H1 (cell line): ENCODE measurements around the gene OR2A2. TPM values are rescaled to one million over a fixed set of nuclear protein-coding genes. Genes with fewer than 3 reads are reported as not detected.

Source experiments
- CTCF ChIP-seq, 3 experiments: IDR thresholded peaks; 1 replicate in 2 of 3; 2 replicates in 1 of 3; pipeline versions ENCODE4 v1.5.1 to v1.6.1; 2011; ENCODE audit warnings: low read length in 3 of 3, mild to moderate bottlenecking in 3 of 3, inconsistent platforms in 2 of 3, low read depth in 1 of 3, moderate library complexity in 1 of 3; ENCODE audit not compliant: insufficient read depth in 1 of 3; ENCODE audit errors: control extremely low read depth in 1 of 3
- HDAC6 ChIP-seq: IDR thresholded peaks from one replicate; pipeline ENCODE4 v1.7.1; 2012; ENCODE audit warnings: low read depth, mild to moderate bottlenecking, inconsistent platforms, low read length, moderate library complexity
- RAD21 ChIP-seq, 2 experiments: IDR thresholded peaks in 1 of 2; conservative IDR thresholded peaks in 1 of 2; 2 replicates each; pipeline ENCODE4 v1.6.1; 2011; ENCODE audit warnings: low read depth in 2 of 2, low read length in 2 of 2, improper control_type of control experiment in 1 of 2, inconsistent platforms in 1 of 2, mild to moderate bottlenecking in 1 of 2, moderate library complexity in 1 of 2
- TCF12 ChIP-seq: IDR thresholded peaks from 2 replicates; pipeline ENCODE4 v1.6.1; 2011; ENCODE audit warnings: low read depth, mild to moderate bottlenecking, low read length
- polyA plus RNA-seq, 7 experiments: library from polyadenylated mRNA; depleted of rRNA in 3 of 7; stranded (reverse) in 5 of 7; unstranded in 2 of 7; fragments of >200 nt in 5 of 7; fragments of 200-250 nt in 2 of 7; gene quantifications; 1 replicate in 5 of 7; 2 replicates in 1 of 7; 4 replicates in 1 of 7; pipeline versions ENCODE4 v1.2.1 to v1.2.3, GENCODE V29; 2011 to 2013; ENCODE audit warnings: missing spikeins in 2 of 7, mixed read lengths in 2 of 7
- total RNA-seq: library from RNA; stranded (reverse); fragmentation: NEBNext Ultra II Directional; extraction: Animal tissue kit (Norgen Biotek cat#: 25700); gene quantifications from 2 replicates; pipeline ENCODE4 v1.2.1, GENCODE V29; 2021

Gene OR2A2
- total and polyA plus RNA-seq, 2 of the 8 experiments (the other 6 are each of a cell fraction or from before 2014, with no cell fraction given): not detected

DNA sequence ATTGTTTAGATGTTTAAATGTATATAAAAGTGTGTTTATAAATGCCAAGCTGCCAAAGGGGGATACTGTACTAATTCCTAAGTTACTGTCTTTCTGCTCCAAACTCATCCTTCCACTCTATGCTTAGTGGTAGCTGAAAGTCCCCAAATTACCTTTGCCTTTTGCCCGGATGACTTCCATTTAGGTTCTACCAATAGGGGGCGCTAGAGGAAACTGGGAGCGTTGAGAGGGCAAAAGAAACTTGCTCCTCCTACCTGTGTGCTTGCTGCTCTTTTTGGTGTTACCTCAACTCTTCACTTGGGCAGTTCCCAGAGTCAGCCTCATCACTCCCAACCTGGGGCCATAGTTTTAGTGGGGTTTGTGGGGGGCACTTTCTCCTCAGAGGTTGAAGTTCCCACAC, 45.7 kb upstream of the OR2A2 start (continued):
- TF ChIP-seq CTCF (IDR thresholded peaks at IDR 0.05; ENCODE audit: control extremely low read depth in 1 of 3, insufficient read depth in 1 of 3, low read depth in 1 of 3, low read length in 3 of 3) (peak; percentile 5 to 74 (median 62)), HDAC6 (no peak), TCF12 (no peak), RAD21 (IDR thresholded peaks at IDR 0.05 in 1 of 2, conservative IDR thresholded peaks at IDR 0.05 in 1 of 2; ENCODE audit: low read depth in 2 of 2, low read length in 2 of 2) (peak; percentile 30 to 57)
